Pulmonary artery endothelial cell (primary cell): ENCODE measurements around the gene TXLNG. TPM values are rescaled to one million over a fixed set of nuclear protein-coding genes. Genes with fewer than 3 reads are reported as not detected.

Source experiments
- DNase-seq: peaks from one replicate; pipeline ENCODE4 v3.0.0-alpha.2; 2011; ENCODE audit warnings: low read depth, low spot score
- total RNA-seq: library from RNA; depleted of rRNA; stranded (reverse); fragments of >200 nt; gene quantifications from 2 replicates; pipeline ENCODE4 v1.2.3, GENCODE V29; 2014

Gene TXLNG
- total RNA-seq, 1 donor from 2014 or later = 5.6 TPM

- DNase-seq = no peak
These were observed 84.9 kb downstream of the TXLNG start for GRCh38 chrX:16870862-16871815.

GRCh38 chrX:16873106-16873505 is 86.8 kb downstream of the TXLNG start:
- DNase-seq = no peak

- DNase-seq = no peak
These were observed 88.3 kb downstream of the TXLNG start for GRCh38 chrX:16874458-16875095.

GRCh38 chrX:16876696-16877095 is 90.4 kb downstream of the TXLNG start:
- DNase-seq = no peak

GRCh38 chrX:16882169-16882568 is 95.9 kb downstream of the TXLNG start:
- DNase-seq = no peak

- no peak for DNase-seq
These were observed 96.6 kb downstream of the TXLNG start for GRCh38 chrX:16882702-16883486.

GRCh38 chrX:16883487-16883804 is 97.2 kb downstream of the TXLNG start:
- no peak for DNase-seq

GRCh38 chrX:16885628-16886027 is 99.4 kb downstream of the TXLNG start:
- no peak for DNase-seq

- DNase-seq = peak; percentile 45
These were observed 106.5 kb downstream of the TXLNG start for GRCh38 chrX:16892504-16893362.

Other genes starting within 250 kb of the TXLNG start
- not detected in 2 replicates for gene S100G, start 136.3 kb upstream of the TXLNG start, total RNA-seq
- 14.4 and 14.8 TPM in 2 replicates for gene CTPS2, start 73.8 kb upstream of the TXLNG start, total RNA-seq
- gene SYAP1, start 66.9 kb upstream of the TXLNG start, total RNA-seq = 30.2 and 31.4 TPM in 2 replicates
- gene RBBP7, start 83.9 kb downstream of the TXLNG start, total RNA-seq = 174 and 192 TPM in 2 replicates
- gene REPS2, start 160.2 kb downstream of the TXLNG start, total RNA-seq = 3.4 and 3.8 TPM in 2 replicates